Epithelial cell of proximal tubule (primary cell): ENCODE measurements around the gene TUBA3D. TPM values are rescaled to one million over a fixed set of nuclear protein-coding genes. Genes with fewer than 3 reads are reported as not detected.
A peak's percentile ranks its signal among the peaks of the same experiment; 100 is the strongest.
"Not testable (repeated sequence)": the region's sequence is repeated elsewhere in the genome, so short reads cannot be mapped to it uniquely, and the experiment has no call there.

Experiments used
- DNase-seq: peaks from one replicate; pipeline ENCODE4 v3.0.0-alpha.2; 2011; ENCODE audit warnings: low read depth
- H3K4me3 ChIP-seq: 2 replicates; pipeline ENCODE4 v1.5.1; 2011; ENCODE audit warnings: low read depth, mild to moderate bottlenecking, low read length
- CTCF ChIP-seq: conservative IDR thresholded peaks from 2 replicates; pipeline ENCODE4 v1.5.1; 2012; ENCODE audit warnings: low read depth, mild to moderate bottlenecking, low read length
- total RNA-seq: library from RNA; depleted of rRNA; stranded (reverse); fragments of >200 nt; gene quantifications from 2 replicates; pipeline ENCODE4 v1.2.3, GENCODE V29; 2015

Gene TUBA3D
- total RNA-seq, 1 donor from 2014 or later: not detected

- DNase-seq: peak; percentile 62
- TF ChIP-seq CTCF: peak; percentile 77
- peak overlapping the region; percentile 95 for H3K4me3 ChIP-seq
Measured at GRCh38 chr2:131492418-131493198, 16.7 kb downstream of the TUBA3D start.

GRCh38 chr2:131493199-131493968 lies 17.5 kb downstream of the TUBA3D start:
- no peak for DNase-seq
- peak overlapping the region; percentile 95 for H3K4me3 ChIP-seq
- no peak for TF ChIP-seq CTCF

- not testable (repeated sequence) for DNase-seq, H3K4me3 ChIP-seq
Measured at GRCh38 chr2:131495506-131495905, 19.6 kb downstream of the TUBA3D start.

GRCh38 chr2:131498321-131498973 lies 22.5 kb downstream of the TUBA3D start:
- not testable (repeated sequence) for H3K4me3 ChIP-seq

GRCh38 chr2:131503587-131503986 lies 27.7 kb downstream of the TUBA3D start:
- not testable (repeated sequence) for DNase-seq

More at GRCh38 chr2:131498321-131498973, 22.5 kb downstream of the TUBA3D start:
- DNase-seq: not testable (repeated sequence)

GRCh38 chr2:131504082-131504750 lies 28.3 kb downstream of the TUBA3D start:
- not testable (repeated sequence) for H3K4me3 ChIP-seq

More at GRCh38 chr2:131503587-131503986, 27.7 kb downstream of the TUBA3D start:
- not testable (repeated sequence) for H3K4me3 ChIP-seq

GRCh38 chr2:131509615-131510014 lies 33.7 kb downstream of the TUBA3D start:
- no peak for DNase-seq
- H3K4me3 ChIP-seq: no peak overlapping the region
- no peak for TF ChIP-seq CTCF

More at GRCh38 chr2:131504082-131504750, 28.3 kb downstream of the TUBA3D start:
- DNase-seq: not testable (repeated sequence)

GRCh38 chr2:131511291-131511968 lies 35.5 kb downstream of the TUBA3D start:
- not testable (repeated sequence) for H3K4me3 ChIP-seq, DNase-seq

- not testable (repeated sequence) for H3K4me3 ChIP-seq, DNase-seq
Measured at GRCh38 chr2:131511969-131512870, 36.3 kb downstream of the TUBA3D start.

GRCh38 chr2:131514408-131515166 lies 38.7 kb downstream of the TUBA3D start:
- DNase-seq, H3K4me3 ChIP-seq: not testable (repeated sequence)

- not testable (repeated sequence) for H3K4me3 ChIP-seq
Measured at GRCh38 chr2:131515235-131515634, 39.3 kb downstream of the TUBA3D start.

More at GRCh38 chr2:131515235-131515634, 39.3 kb downstream of the TUBA3D start:
- not testable (repeated sequence) for DNase-seq
